HG03103 (cell line): Measurements from ENCODE around the gene CDKN2A.

Source experiments
- ATAC-seq: cut with Tn5 transposase; IDR thresholded peaks from one replicate; pipeline ENCODE4 v1.9.1; 2021; ENCODE audit warnings: low read depth; ENCODE audit not compliant: unreplicated experiment

CDKN2A gene

DNA sequence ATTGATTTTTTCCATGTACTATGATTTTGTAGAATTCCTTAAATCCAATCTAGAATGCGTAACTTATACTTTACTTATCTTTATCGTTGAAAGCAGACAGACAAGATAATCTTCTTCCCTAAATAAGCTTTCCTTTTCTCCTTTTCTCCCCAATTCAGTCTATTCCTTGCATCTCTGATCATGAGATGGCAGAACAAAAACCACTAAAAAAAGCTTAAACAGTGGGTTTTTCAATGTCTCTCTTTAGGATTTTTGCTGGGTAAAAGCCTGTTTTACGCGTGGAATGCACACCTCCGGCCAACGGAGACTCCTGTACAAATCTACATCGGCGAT is 14.2 kb upstream of the CDKN2A start:
- ATAC-seq: no peak

DNA sequence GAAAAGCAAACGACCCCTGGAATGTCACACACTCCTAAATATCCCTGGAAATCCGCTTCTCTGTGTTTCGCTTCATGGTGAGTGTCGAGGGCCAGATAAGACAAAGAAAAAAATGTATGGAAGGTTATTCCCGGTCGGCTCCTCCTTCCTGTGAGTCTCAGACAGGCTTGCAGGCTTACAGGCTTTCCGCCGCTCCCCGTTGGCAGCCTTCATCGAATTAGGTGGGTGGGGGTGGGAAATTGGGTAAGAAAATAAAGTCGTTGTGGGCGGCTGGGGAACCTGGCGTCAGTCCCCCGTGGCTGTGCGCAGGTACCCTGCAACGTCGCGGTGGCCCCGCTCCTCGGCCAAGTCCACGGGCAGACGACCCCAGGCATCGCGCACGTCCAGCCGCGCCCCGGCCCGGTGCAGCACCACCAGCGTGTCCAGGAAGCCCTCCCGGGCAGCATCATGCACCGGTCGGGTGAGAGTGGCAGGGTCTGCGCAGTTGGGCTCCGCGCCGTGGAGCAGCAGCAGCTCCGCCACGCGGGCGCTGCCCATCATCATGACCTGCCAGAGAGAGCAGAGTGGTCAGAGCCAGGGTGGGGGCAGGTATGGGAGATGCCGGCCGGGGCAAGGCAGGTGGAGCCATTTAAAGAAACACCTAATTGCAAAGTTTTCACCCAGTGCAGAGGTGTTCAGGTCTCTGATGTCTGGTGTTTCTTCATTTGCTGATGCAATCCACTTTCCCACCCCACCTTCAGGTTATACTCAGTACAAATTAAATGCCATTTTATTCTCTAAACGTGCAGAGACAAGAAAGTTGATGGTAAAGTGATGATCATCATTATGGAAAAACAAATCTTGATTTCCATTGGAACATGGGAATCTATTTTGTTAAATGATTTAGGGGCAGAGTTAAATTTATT is 11.8 kb upstream of the CDKN2A start:
- no peak for ATAC-seq

DNA sequence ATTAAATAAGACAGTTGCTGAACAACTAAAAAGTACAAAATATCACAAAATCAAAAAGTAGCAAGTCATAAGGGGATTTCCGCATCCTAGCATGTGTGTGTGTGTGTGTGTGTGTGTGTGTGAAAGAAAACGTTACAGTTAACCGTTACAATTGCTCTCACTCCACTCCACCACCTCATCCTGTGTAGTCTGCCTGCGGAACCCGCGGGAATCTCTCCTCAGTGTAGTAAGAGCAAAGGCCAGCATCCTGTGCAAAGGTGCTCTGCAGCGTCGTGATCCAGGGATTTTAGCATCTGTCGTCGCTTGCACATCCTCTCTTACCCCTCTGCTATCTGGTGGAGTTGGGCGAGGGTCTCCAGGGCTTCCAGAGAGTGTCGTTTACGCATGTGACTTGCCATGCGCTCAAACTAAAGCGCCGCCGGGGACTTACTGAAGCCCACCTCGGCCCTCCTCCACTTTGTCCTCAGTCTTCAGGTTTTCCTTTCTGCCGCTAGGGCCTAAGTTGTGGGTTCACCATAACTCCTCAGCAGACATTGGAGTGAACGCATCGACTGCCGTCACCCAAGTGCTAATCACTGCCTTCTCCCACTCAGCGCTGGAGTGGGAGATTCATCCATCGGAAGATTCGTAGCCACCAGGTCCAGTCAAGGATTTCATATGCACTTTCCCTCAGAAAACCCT is 11.0 kb upstream of the CDKN2A start:
- no peak for ATAC-seq

DNA sequence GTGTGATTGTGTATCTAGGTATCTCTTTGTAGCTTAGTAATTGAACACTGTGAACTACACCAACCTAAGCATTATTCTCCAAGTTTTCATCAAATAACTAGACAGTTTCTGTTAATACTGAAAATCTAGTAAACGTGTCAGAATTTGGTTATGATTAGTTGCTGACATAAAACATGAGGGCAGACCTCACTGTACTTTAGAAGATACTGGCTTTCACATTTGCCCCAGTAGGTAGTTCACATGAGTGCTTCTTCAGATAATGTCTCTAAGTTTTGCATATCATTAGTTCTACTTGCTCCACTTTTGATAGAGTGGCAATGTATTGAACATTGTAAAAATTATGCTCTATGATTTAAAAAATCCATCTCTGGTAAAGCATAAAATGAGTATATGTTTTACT is 7.8 kb upstream of the CDKN2A start:
- ATAC-seq: no peak

DNA sequence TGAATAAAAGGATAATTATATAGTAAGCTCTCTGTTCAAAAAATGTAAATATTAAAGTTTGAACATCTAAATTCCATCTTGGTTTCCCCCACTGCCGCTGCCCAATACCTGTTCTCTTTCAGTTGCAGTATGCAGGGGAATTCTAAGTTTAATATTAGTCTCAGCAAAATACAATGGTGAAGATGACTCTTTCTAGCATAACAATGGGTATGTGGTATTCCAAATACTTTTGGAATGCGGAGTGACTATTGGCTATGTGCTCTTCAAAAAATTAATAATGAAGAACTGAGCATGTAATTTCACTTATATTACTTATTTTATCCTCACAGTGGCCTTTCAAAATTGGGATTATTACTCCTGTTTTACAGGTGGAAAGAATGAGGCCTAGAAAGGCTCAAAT is 3.8 kb upstream of the CDKN2A start:
- ATAC-seq: no peak

DNA sequence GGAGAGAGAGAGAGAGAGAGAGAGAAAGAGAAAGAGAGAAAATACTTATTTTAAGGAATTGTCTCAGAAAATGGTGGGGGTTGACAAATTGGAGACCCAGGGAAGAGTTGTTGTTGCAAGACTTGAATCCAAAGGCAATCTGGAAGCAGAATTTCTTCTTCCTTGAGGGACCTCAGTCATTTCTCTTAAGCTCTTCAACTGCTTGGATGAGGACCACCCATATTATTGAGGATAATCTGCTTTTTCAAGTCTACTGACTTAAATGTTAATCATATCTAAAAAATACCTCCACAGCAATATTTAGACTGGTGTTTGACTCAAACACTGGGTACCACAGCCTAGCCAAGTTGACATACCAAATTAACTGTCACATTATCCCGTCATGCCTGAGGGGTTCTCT is 3.3 kb upstream of the CDKN2A start:
- no peak for ATAC-seq

DNA sequence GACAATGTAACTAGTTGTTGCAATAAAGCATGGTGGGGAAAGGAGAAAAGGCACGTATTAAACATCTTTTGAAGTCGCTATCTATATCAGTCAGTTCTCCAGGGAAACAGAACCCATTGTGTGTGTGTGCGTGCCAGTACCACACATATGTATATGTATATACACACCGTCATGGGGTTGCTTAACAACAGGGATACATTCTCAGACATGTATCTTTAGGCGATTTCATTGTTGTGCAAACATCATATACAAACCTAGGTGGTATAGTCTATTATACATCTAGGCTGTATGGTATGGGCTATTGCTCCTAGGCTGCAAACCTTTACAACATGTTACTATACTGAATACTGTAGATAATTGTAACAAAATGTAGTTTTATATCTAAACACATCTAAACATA is 2.7 kb upstream of the CDKN2A start:
- ATAC-seq: no peak

DNA sequence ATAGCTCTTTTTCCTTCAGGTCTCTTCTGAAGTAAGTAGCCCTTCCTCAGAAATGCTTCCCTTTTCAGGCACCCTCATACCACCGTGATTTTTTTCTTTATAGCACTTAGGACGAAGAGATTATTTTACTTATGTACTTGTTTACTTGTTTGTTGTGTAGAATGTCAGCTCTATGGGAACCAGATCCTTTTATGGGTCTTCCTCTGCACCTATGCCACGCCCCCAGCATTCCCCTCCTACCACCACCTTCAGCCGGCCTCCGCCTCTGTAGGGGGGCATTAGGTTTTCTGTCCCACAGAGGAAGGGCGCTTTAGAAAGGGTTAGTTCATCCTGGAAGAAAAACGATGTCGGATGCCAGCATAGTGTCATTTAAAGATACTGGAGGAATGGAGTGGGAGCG is 2.2 kb upstream of the CDKN2A start:
- ATAC-seq: no peak

DNA sequence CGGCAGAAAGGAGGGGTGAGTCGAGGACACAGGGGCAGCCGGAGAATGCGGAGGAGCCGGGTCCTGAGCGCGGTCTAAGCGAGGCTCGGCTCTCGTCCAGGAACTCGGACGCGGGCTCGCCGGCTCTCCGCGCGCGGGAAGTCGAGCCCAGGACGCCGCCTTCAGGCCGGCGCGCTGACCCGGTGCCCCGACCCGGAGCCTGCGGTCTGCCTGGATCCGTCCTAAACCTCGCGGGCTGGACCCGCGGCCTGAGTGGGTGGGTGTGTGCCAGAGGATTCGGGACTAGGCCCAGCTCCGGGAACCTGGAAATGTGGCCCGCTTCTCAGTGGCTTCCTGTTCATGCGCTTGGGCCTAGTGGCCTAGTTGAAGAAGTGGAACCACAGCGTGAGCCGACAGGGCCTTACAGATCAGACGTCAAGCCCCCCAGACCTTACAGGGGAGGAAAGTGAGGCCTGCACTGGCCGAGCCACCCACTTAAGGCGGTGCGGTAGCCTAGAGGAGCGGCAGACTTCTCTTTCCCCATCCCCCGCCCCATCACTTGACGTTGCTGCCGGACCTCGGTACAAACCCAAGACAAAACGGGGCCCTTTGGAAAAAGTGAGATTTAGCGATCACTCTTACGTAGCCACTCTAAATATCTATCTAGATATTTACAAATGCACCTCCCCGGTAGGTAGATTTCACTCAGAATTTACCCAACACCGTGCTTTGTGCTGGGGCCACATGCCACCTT is 1.6 kb upstream of the CDKN2A start:
- ATAC-seq: no peak

DNA sequence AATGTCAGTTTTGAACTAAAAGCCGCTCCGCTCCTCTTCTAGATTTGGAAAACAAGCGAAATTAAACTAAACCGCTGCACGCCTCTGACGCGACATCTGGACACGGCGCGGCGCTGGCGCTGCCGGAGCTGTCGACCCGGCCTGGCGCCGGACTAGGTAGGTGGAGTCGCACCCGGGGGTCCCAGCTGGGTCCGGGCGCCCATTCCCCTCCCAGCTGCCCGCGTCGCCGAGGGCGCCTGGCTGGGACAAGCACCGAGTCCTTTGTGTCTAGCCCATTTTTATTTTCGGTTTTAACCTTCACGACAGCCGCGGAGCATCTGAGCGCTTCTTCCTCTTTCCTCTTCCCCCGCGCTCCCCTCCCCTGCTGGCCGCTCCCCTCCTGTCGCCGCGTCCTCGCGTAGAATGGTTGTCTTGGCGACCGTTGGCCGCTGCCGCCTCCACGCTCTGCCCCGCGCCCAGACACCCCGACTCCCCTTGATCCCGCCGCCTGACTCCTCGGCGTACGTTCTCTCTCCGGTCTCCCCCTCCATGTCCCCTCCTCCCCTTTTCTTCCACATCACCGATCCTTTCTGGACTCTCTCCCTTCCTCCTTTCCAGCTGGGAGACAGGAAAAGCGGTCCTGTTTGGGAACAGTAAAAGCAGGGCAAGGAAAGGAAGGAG is 944 bp upstream of the CDKN2A start:
- ATAC-seq: peak; percentile 85

DNA sequence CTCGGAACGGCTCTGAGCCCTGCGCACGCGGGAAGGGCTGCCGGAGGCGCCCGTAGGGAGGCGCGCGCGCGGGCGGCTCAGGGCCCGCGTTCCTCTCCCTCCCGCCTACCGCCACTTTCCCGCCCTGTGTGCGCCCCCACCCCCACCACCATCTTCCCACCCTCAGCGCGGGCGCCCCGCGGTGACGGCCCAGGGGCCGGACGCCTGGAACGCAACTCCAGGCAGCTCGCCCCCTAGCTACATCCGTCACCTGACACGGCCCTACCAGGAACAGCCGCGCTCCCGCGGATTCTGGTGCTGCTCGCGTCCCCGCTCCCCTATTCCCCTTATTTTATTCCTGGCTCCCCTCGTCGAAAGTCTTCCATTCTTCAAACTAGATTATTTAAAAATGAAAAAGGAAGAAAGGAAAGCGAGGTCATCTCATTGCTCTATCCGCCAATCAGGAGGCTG is 389 bp upstream of the CDKN2A start, which contains the start of gene CDKN2B-AS1:
TSS of gene CDKN2B-AS1 (plus strand) at position 236 of the 450 bp plus-strand sequence.
- peak; percentile 37 for ATAC-seq

DNA sequence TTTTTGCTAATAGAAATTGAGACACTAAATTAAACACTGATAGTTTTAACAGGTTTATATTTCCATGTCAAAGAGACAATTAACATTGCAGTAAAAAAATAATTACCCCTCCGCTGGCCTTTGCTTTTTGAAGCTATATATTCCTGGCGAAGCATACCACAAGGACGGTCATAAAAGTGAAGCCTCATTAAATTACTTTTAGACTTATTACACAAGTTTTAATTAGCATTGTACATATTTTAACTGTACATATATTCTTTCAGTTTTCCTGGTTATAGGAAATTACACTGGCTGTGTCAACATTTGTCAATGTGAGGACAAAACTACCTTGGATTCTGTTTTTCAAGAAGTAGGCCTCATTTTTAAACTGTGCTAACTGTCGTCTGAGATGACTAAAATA is 1.2 kb downstream of the CDKN2A start:
- ATAC-seq: no peak

DNA sequence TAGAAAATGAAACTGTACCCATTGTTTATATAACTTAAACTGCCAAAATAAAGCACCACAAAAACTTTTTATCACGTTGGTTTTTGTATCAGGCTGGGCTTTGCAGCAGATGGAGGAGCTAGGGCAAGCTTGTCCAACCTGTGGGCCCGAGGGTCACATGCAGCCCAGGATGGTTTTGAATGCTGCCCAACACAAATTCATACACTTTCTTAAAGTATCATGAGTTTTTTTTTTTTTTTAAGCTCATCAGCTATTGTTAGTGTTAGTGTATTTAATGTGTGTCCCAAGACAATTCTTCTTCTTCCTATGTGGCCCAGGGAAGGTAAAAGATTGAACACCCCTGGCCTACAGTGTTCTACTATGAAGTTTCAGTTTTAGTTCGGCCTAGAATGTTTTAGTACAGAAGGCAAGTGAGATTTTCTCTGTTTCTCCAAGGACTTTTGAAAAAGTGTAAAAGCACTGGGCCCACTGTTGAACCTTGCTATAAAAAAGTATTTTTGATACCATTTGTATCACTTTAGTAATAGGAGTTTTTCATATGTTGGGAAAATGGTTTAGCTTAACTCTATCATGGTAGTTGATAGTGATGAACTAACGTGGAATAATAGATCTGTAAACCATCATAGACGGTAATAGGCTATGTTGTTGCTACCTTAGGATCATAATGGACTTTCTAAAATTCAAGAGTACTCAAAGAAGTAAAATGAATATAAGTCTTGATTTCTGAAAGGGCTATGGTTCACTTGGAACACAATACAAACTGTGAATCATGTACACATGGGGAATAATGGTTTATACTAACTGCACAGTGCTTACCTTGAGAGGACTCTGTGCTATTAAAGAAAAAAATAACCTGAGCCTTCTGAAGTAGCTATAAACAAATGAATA is 2.9 kb downstream of the CDKN2A start:
- no peak for ATAC-seq

DNA sequence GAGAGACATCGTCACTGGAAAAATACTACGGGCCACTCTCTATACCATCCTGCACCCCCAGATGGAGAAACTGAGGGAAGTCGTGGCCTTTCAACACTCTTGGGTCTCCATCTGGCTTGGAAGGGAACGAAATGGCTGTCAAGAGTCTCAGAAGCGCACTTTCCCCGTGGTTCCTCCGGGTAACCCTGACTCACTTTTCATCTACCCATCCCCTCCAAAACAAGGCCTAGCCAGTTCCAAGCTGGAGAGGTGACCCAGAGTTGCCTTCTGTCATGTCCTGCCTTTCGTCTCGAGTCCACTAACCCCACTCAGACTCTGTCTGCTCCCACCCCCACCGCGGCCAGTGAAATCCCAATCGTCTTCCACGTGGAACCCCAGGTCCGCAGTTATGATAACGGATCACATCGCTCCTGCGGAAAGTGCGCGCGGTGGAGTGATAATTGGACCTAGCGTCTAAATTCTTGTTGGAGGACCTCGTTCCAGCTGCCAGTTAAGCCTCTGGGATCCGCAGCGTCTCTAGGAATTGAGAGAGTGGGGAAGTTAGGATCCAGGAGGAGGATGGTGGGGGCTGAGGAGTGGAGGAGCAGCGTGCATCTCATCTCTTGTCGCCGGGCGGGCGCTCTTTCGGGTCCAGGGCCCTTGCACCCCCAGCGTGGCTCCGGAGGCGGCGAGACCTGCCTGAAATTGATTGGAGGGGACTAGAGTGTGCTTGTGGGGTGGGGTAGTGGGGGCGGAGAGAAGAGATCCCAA is 4.6 kb downstream of the CDKN2A start:
- no peak for ATAC-seq

DNA sequence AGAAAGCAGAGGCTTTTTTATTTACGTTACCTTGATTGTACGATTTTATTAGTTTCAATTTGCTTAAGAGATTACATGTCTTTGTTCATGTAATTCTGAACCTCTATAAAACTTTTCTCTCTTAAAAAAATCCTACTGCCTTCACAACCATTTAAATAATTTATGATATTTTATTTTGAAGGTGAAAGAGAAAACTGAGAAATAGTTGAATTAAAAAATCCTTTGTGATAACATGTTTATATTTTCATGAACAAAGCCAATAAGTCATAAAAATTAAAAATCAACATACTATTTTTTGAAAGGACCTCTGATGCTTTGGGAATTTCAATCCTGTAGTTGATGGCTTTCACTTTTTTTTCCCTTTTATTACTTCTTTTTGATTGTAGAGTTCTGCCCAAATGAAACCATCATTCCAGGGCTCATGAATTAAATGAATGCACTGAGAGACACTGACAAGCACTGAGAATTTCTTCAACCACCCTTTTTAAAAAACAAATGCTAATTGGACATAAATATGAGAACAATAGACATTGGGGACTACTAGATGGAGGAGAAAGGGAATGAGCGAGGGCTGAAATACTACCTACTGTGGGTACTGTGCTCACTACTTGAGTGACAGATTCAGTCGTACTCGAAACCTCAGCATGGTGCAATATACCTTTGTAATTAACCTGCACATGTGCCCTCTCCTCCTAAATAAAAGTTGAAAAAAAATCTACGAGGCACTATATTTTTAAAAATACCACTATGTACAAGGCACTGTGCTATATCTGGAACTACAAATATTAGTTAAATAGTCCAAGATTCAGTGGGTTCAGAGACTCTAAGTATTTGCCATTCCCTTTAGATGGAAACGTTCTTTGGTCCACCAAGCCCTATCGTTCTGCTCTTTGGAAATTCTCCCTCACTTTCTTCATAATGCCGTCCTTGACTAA is 5.9 kb downstream of the CDKN2A start:
- ATAC-seq: no peak

DNA sequence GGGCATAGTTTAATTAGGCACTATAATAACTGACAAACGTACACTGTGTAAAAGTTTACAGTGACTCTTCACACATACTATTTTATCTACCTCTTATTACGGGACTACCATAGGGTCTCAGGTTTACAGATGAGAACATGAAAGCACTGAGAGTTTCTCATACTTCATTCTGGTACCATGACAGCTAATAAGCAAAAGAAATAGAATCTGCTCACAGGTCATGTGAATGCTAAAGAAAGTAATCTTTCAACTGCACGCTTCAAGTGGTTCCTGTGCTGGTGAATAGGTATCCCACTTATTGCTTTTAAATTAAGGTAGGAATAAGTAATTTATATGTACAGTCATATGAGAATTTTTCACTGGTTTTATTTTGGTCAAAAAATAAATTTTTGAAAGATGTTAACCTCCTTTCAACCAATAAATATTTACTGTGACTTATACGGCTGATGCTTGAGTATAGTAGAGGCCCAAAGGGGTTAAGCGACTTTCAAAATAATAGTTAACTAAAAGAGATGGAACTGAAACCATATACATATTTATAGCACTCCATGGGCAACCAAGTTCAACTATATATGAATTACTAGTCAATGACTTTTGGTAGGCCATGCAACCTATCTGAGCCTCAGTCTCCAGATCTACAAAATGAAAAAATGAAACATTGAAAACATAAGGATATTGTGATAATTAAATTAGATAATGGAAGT is 8.1 kb downstream of the CDKN2A start:
- no peak for ATAC-seq

DNA sequence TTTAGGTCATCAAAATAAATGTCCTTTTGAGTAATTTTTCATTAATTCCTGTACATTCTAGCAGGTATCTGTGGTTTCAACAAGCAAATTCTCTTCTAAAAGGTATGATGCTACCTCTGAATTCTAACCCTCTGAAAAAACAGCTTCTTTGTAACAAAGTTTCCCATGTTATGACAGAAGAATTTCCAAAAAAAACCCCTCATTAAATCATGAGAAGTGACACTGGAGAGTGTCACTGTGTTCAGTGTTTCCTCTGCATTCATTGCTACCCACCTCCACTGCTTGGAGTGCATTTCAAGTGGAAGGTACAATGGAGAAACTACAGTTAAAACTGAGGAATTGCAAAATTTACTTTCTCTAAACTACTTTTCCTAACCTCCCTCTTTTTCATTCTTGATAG is 10.1 kb downstream of the CDKN2A start:
- ATAC-seq: no peak

DNA sequence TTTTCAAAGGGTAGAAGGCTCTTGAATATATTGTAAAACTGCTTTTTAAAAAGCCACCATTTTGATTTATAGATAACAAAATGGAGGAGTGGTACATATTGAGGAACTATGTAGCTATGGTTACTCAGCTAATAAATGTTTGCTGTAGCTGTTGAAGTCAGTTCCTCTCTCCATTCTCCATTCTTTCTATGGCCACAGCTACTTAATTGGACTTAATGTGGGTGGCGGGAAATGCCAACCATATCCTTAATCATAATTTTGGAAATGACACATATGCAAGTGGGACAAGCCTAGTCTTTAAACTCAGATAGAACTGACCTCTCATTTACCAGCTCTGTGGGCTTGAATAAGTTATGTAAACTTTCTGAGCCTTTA is 10.6 kb downstream of the CDKN2A start:
- no peak for ATAC-seq
